Right cardiac atrium (tissue), 5 donors: ENCODE data around the gene NKAP. TPM values are rescaled to one million over a fixed set of nuclear protein-coding genes. Genes with fewer than 3 reads are reported as not detected.

Experiments used
- ATAC-seq, 2 donors: fragments of 200-7000 bp; cut with Tn5 transposase; one replicate each; pipeline versions ENCODE4 v1.8.0 to v1.9.1; 2020; ENCODE audit warnings: moderate library complexity in 2 of 2, mild to moderate bottlenecking in 1 of 2
- DNase-seq, 3 donors: peaks; one replicate each; pipeline ENCODE4 v3.0.0-alpha.2; 2020
- H3K27ac ChIP-seq: one replicate; pipeline ENCODE4 v1.5.1; 2013; ENCODE audit warnings: mild to moderate bottlenecking, low read length, control low read depth, moderate library complexity
- H3K27me3 ChIP-seq: one replicate; pipeline ENCODE4 v1.6.1; 2013; ENCODE audit not compliant: control insufficient read depth, insufficient read depth
- H3K4me1 ChIP-seq: one replicate; pipeline ENCODE4 v1.6.1; 2013; ENCODE audit warnings: low read length; ENCODE audit not compliant: control insufficient read depth, insufficient read depth
- H3K4me3 ChIP-seq: one replicate; pipeline ENCODE4 v1.5.1; 2013; ENCODE audit warnings: low read length, control low read depth
- H3K9me3 ChIP-seq: one replicate; pipeline ENCODE4 v1.6.1; 2013; ENCODE audit warnings: low read length; ENCODE audit not compliant: control insufficient read depth
- WGBS: extraction: QIAGEN DNeasy Blood & Tissue Kit; methylation state at CpG from one replicate; pipeline ENCODE4 v1.1.7; 2013; 5-methylcytosine and 5-hydroxymethylcytosine counted together
- intact Hi-C, 4 donors: fragments of 100-400 bp; cut with DNase I; formaldehyde crosslinking; loops; one replicate each; pipeline versions ENCODE4 v1.11.0 to v1.14.0; 2022 to 2023
- polyA plus RNA-seq: library from polyadenylated mRNA; stranded (reverse); fragments of 200-250 nt; gene quantifications from one replicate; pipeline ENCODE4 v1.2.3, GENCODE V29; 2013
- total RNA-seq, 4 donors: library from RNA; stranded (reverse); fragmentation: NEBNext Ultra II Directional; extraction: Animal tissue kit (Norgen Biotek cat#: 25700); gene quantifications; one replicate each; pipeline ENCODE4 v1.2.1, GENCODE V29; 2021
- donor health status: healthy with polysubstance abuse.
- donor health status: DM: no; HTN: yes; CAD: no.
- donor health status: DM: no; HTN: no; CAD: no.
- donor health status: DM: no; HTN: yes; CAD: no; lungs with severe emphysema.
- donor health status: DM: yes; HTN: yes; CAD: no.

The NKAP gene
- total and polyA plus RNA-seq, 5 donors = 5.4 to 7.3 (median 5.5) TPM

DNA sequence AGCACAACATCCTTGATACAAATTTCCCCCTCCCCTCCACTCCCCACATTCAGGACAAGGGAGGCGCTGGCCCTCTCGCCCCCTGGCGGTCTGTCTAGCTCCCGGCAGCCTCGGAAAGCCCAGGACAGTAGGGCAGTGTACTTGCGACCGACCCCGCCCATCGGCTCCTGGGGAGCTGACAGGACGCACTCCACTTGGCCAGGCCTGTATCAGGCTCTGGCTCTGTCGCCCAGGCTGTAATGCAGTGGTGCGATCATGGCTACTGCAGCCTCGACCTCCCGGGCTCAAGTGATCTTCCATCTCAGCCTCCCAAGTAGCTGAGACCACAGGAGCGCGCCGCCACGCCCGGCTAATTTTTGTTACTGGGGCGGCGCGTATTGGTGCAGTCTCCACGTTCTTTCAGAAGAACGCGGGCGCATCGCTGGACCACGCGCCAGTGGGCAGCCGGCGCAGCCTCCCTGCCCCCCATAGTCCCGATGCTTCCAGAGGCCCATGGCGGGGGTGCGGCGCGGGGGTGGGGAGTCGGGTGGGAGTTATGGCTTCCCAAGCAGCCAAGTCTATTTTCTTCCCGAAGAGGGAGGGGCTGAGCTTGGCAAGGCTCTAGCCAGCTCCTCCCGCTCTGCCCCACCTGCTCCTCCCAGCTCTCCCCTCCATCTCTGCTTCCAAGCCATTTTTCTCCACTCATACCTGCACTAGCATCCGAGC lies 55.7 kb downstream of the NKAP start:
- Histone ChIP-seq H3K4me3 (peak overlapping the region; percentile 16), H3K9me3 (no peaks in the 10 kb centered on the region), H3K27me3 (no peaks in the 10 kb centered on the region), H3K27ac (no peak overlapping the region), H3K4me1 (no peaks in the 10 kb centered on the region)
- WGBS = 5% methylated on average over 37 of the region's 40 CpGs
- ATAC-seq = peak; percentile 84 to 91
- peak; percentile 68 to 84 (median 83) for DNase-seq
- intact Hi-C loops = no loop called here

DNA sequence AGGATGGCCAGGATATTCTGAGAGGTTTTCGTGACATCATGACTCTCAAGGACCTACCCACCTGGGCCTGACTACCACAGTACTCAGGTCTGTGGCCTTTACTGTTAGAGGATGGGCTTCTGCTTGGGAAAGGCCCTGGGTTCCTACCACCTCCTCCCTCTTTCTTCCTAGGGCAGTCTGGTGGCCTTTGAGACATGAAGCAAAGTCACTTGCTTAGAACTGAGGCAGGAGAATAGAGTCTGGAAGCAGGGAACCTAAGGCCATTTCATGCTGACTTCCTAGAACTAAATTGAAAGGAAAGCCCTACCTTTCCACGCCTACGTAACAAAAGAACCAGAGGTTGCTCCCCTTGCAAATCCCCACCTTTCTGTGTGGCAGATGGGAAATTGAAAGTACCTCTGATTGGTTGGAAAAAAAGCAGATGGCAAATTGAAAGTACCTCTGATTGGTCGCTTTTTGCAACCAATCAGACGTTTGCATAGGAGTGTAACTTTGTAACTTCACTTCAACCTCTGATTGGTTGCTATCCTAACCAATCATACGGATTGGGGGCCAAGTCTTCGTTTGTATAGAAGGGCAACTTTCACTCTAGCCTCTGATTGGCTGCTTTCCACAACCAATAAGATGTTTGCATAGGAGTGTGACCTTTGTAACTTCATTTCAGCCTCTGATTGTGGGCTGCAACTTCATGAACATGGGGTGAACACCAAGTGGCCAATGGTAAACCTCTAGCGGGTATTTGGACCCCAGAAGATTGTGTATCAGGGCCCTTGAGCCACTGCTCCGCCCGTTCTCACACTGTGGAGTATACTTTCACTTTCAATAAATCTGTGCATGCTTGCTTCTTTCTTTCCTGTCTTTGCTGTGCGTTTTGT lies 57.8 kb downstream of the NKAP start:
- 86% methylated on average over 11 of the region's 11 CpGs for WGBS
- no peaks in the 10 kb centered on the region for H3K9me3 ChIP-seq
- ATAC-seq = no peak
- H3K4me3 ChIP-seq = no peak overlapping the region
- DNase-seq = no peak
- intact Hi-C loops = no loop called here
- H3K27ac ChIP-seq = no peak overlapping the region
- no peaks in the 10 kb centered on the region for H3K4me1 ChIP-seq
- no peaks in the 10 kb centered on the region for H3K27me3 ChIP-seq

DNA sequence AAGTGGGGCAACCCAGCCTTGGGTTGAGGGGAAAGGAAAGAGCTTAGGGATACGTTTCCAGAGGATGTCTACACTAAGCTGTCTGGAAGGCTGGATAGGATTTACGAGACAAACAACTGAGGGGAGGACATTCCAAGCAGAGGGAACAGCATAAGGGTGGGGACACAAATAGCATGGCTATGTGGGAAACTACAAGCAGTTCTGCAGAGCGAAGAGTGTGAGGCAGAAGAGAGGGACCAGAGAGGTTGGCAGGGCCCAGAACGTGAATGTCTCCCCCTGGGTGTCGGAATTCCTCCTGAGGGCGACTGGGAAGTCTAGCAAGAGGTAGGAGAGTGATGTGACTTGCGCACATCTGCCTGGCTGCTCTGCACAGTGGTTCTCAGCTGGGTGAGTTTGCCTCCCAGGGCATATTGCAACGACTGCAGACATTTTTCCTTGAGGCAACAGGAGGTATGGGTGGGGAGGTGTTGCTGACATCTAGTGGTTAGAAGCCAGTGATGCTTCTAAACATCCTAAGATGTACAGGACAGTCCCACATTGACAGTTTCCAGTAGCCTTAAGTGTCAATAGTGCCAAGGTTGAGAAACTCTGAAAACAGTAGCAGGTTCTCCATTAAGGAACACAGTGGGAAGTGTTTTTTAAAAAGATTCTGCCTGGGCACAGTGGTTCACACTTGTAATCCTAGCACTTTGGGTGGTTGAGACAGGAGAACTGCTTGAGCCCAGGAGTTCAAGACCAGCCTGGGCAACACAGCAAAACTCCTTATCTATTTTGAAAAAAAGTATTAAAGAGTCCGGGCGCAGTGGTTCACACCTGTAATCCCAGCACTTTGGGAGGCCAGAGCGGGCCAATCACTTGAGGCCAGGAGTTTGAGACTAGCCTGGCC lies 62.8 kb downstream of the NKAP start:
- Histone ChIP-seq H3K27ac (no peak overlapping the region), H3K4me1 (no peaks in the 10 kb centered on the region), H3K4me3 (no peak overlapping the region), H3K27me3 (no peaks in the 10 kb centered on the region), H3K9me3 (no peaks in the 10 kb centered on the region)
- 56% methylated on average over 11 of the region's 11 CpGs for WGBS
- DNase-seq (no peak), ATAC-seq (peak; percentile 72 to 78)
- intact Hi-C loops = no loop called here

DNA sequence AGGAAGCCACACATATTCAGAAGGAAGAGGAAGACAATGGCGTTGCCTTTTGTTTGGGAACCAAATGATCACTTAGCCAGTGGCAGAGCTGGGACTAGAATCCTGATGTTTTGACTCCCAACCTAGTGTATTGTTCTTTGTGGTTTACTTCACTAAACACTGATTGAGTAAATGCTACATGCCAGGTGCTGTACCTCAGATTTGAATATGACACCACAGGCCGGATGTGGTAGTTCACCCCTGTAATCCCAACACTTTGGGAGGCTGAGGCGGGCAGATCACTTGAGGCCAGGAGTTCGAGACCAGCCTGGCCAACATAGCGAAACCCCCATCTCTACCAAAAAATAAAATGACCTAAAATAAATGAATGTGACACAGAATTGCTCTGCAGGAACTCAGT lies 63.5 kb downstream of the NKAP start:
- intact Hi-C loops = no loop called here
- no peak overlapping the region for H3K27ac ChIP-seq
- no peaks in the 10 kb centered on the region for H3K27me3 ChIP-seq
- ATAC-seq (no peak), DNase-seq (no peak)
- H3K4me1 ChIP-seq = no peaks in the 10 kb centered on the region
- no peak overlapping the region for H3K4me3 ChIP-seq
- H3K9me3 ChIP-seq = no peaks in the 10 kb centered on the region
- 81% methylated on average over 5 of the region's 5 CpGs for WGBS

DNA sequence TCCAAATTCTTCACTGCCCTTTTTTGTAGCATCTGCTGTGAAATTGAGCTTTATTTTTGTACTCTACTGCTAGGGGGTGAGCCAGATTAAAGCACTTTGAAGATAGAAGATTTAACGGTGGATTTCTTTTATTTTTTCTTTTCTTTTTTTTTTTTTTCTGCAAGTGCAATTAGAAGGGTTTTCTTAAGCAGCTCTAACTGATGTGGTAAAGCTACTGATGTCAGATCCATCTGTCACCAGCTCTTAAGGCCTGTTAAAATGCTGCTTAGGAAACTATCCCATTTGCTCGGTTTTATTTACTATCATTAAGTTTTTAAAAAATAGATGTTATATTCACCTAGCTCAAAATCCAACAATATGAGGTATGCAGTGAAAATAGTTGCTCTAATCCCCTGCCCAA lies 64.8 kb downstream of the NKAP start:
- no peaks in the 10 kb centered on the region for H3K27me3 ChIP-seq
- 72% methylated on average over 2 of the region's 2 CpGs for WGBS
- no peak overlapping the region for H3K4me3 ChIP-seq
- intact Hi-C loops = no loop called here
- DNase-seq (no peak), ATAC-seq (no peak)
- no peak overlapping the region for H3K27ac ChIP-seq
- no peaks in the 10 kb centered on the region for H3K4me1 ChIP-seq
- H3K9me3 ChIP-seq = no peaks in the 10 kb centered on the region

DNA sequence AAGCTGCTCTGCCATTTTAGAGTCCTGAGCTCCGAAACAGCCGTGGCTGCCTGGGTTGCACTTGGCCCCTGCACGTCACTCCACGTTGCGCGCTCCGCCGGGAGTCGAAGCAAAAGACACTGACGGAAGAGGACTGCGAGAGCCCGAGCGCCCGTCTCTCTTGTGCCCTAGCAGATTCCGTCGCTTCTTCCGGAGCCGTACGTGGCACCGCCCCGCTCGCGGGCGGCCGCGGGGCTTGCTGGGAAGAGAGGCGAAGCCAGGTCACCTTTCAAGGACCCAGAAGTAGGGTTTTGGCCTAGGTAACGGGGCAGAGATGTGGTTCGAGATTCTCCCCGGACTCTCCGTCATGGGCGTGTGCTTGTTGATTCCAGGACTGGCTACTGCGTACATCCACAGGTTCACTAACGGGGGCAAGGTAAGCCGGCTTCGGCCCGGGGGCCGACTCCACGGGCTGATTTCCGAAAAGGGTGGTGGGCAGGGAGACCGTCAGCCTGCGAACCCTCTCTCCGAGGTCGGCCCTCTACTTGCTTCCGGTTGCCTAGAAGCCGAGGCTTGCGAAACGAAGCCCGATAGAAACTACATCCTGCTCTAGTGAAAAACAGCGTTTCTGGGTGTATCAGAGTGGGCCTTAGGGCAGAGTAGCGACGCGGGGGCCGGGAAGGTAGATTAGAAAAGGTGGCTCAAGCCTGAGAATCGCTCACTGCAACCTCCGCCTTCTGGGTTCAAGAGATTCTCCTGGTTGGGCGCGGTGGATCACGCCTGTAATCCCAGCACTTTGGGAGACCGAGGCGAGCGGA lies 71.8 kb downstream of the NKAP start, which contains the start of the genes NDUFA1 and RNF113A:
Gene NDUFA1, plus strand, starts transcription at position 234 of the 797 bp plus-strand sequence. Its CDS starts 80 bp downstream, at position 314.
Gene RNF113A, minus strand, starts transcription at position 135 of the 797 bp plus-strand sequence. Its CDS starts 120 bp downstream, at position 15.
- intact Hi-C loops = no loop called here
- Histone ChIP-seq H3K27ac (peak within 1 kb of the TSS; percentile 99), H3K4me3 (peak within 1 kb of the TSS; percentile 69), H3K27me3 (no peaks in the 10 kb centered on the region), H3K9me3 (no peaks in the 10 kb centered on the region), H3K4me1 (no peaks in the 10 kb centered on the region)
- WGBS = under 1% methylated on average over 62 of the region's 62 CpGs
- DNase-seq (peak; percentile 84 to 93 (median 93)), ATAC-seq (peak; percentile 99)

DNA sequence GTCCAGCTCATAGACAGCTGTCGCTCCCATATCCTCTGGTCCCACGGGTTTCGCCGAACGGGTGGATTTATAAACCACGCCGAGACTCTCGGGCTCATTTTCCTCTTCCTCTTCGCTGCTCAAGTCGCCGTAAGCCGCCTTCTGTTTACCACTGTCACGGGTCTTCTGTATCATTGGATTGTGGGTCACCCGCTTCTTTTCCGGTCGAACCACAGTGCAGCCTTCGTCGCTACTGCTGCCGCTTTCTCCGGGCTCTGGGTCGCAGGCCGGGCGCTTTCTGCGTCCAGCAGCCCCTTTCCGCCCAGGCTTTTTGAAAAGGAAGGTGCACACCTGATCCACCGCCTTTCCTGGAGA lies 72.3 kb downstream of the NKAP start:
- no peaks in the 10 kb centered on the region for H3K4me1 ChIP-seq
- H3K9me3 ChIP-seq = no peaks in the 10 kb centered on the region
- DNase-seq (peak in 1 of 3 donors; percentile 53), ATAC-seq (peak; percentile 42 to 53)
- intact Hi-C loops = no loop called here
- H3K27me3 ChIP-seq = no peaks in the 10 kb centered on the region
- peak overlapping the region; percentile 67 for H3K4me3 ChIP-seq
- WGBS = under 1% methylated on average over 26 of the region's 26 CpGs
- H3K27ac ChIP-seq = peak overlapping the region; percentile 99

Other genes with a start within 250 kb of the NKAP start
- gene SOWAHD, start 185.2 kb downstream of the NKAP start, total RNA-seq = under 1 TPM in 2 of 4 donors, not detected in 2; 0.37 to 0.53 TPM
- 0.14 TPM for gene SOWAHD, start 185.2 kb downstream of the NKAP start, polyA plus RNA-seq
- 1,000 to 10,000 TPM; 1,125 to 1,239 (median 1,186) TPM for gene RPL39, start 152.1 kb downstream of the NKAP start, total RNA-seq
- 4,509 TPM for gene RPL39, start 152.1 kb downstream of the NKAP start, polyA plus RNA-seq
- 1 to 10 TPM; 3.3 to 3.9 (median 3.5) TPM for gene UPF3B, start 90.8 kb downstream of the NKAP start, total RNA-seq
- gene UPF3B, start 90.8 kb downstream of the NKAP start, polyA plus RNA-seq = 6.5 TPM
- gene RNF113A, start 72.0 kb downstream of the NKAP start, total RNA-seq = 10 to 100 TPM in 1 of 4 donors, 1 to 10 TPM in 3; 9.0 to 10.5 (median 9.7) TPM
- 11.6 TPM for gene RNF113A, start 72.0 kb downstream of the NKAP start, polyA plus RNA-seq
- gene NDUFA1, start 71.9 kb downstream of the NKAP start, total RNA-seq = 100 to 1,000 TPM; 348 to 454 (median 365) TPM
- gene NDUFA1, start 71.9 kb downstream of the NKAP start, polyA plus RNA-seq = 846 TPM
- gene AKAP14, start 47.9 kb downstream of the NKAP start, total RNA-seq = not detected
- not detected for gene AKAP14, start 47.9 kb downstream of the NKAP start, polyA plus RNA-seq
- not detected for gene RHOXF2B, start 133.9 kb upstream of the NKAP start, total RNA-seq
- gene RHOXF2B, start 133.9 kb upstream of the NKAP start, polyA plus RNA-seq = not detected
- under 1 TPM in 1 of 4 donors, not detected in 3; 0.65 TPM for gene RHOXF1, start 172.2 kb upstream of the NKAP start, total RNA-seq
- 0.16 TPM for gene RHOXF1, start 172.2 kb upstream of the NKAP start, polyA plus RNA-seq
- gene RHOXF2, start 214.9 kb upstream of the NKAP start, total RNA-seq = not detected
- not detected for gene RHOXF2, start 214.9 kb upstream of the NKAP start, polyA plus RNA-seq